ENCODE results near the gene DYRK4.

DNA sequence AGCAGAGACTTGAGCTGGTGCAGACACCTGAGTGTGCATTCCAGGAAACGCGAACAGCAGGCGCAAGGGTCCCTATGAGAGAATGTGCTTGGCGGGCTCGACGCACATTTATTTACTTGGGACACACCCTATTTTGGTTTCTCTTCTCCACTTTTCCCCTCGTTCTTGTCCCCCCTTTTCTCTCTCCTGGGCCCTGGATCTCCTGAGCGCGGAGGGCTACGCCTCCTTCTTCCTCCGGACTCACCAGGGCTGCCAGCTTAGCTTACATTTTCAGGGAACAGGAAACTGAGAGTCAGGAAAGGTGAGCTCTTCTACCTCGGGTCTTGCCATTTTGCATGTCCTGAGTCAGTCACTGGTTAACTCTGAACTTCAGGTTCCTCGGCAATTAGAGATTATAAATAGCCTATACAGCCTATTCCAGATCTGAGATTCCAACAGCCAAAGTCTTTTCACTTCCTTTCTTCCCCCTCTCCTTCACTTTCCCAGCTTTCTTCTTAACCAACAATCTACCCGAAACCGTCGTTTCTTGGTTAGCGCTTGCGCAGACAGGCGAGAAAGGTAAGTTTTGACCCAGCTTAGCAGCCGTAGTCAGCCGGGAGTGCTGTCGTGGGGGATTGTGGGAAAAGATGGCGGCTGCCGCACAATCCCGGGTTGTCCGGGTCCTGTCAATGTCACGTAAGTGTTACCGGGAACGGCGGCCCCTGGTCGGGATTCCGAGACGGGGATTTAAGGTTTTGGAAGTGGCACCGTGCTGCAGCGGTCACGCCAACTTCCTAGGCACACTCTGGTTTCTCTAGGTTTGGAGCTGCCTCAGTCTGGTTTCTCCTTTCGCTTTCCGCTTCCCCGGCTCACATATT is 86.7 kb downstream of the DYRK4 start, which contains the start of the genes AKAP3 and NDUFA9:
- TF ChIP-seq POLR2AphosphoS5 (IDR thresholded peaks at IDR 0.05; ENCODE audit: low read depth, low read length) (peak; percentile 93), REST (IDR thresholded peaks at IDR 0.05; ENCODE audit: insufficient read depth in 1 of 2, low read depth in 2 of 2, low read length in 2 of 2) (peak; percentile 37 to 68; a peak in 1 of 4 replicates), TAF1 (IDR thresholded peaks at IDR 0.05; ENCODE audit: borderline replicate concordance, insufficient read depth, low read length) (peak; percentile 92), FOXP2 (optimal IDR thresholded peaks at IDR 0.05; ENCODE audit: borderline replicate concordance, extremely low read depth, extremely low read length, insufficient read depth) (no peak)

Measured in PFSK-1 (cell line).